Measurements from ENCODE around the gene SMIM23. TPM values are rescaled to one million over a fixed set of nuclear protein-coding genes. Genes with fewer than 3 reads are reported as not detected.

Gene SMIM23
- total RNA-seq, 4 donors from 2014 or later: not detected

- 36 to 43% methylated on average over 2 to 3 of the region's 3 CpGs for WGBS, 2 donors (ENCODE audit: low coverage in 1 of 2)
- H3K9me3 ChIP-seq: peaks cover 5% of the 10 kb centered on the region in 2 donors
- H3K36me3 ChIP-seq: no peaks in the 10 kb centered on the region
- TF ChIP-seq EP300 (IDR thresholded peaks at IDR 0.05; ENCODE audit: low read depth) (no peak), CTCF (IDR thresholded peaks at IDR 0.05) (no peak), POLR2AphosphoS5 (IDR thresholded peaks at IDR 0.05) (no peak), POLR2A (IDR thresholded peaks at IDR 0.05) (no peak)
- in situ Hi-C loops (cut with MboI; ENCODE audit: low pct_ligation_motif_present in 1 of 4, low pct_unique_long_range_greater_than_20kb in 1 of 4, low sequenced_read_pairs in 3 of 4): no loop called here
- H3K27ac ChIP-seq: no peak overlapping the region
- no peak for DNase-seq
- no peaks in the 10 kb centered on the region for H3K27me3 ChIP-seq
- H3K4me1 ChIP-seq: no peaks in the 10 kb centered on the region
- no peak overlapping the region for H3K4me3 ChIP-seq
- intact Hi-C loops (cut with DNase I; ENCODE audit: low total_unique reads): no loop called here
Observed at GRCh38 chr5:171771856-171772255, 13.8 kb upstream of the SMIM23 start.

DNA sequence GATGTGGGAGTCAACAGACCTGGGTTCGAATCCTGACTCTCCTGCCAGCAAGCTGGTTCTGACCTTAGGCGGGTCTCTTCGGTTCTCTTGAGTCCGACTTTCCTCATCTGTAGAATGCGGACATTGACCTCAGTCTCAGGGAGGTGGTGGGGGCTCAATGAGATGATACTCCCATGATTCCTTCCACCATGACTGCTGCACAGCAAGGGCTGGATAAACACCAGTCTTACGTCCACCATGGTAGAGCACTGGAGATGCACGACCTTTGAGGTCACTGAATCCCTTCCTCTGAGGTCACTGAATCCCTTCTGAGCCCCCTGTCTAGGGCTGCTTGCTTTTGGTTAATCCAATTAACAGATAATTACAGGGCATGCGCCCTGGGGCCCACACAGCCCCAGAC lies 12.5 kb upstream of the SMIM23 start:
- in situ Hi-C loops (cut with MboI; ENCODE audit: low pct_ligation_motif_present in 1 of 4, low pct_unique_long_range_greater_than_20kb in 1 of 4, low sequenced_read_pairs in 3 of 4) (no loop called here), intact Hi-C loops (cut with DNase I; ENCODE audit: low total_unique reads) (no loop called here)
- no peak overlapping the region for H3K4me3 ChIP-seq
- H3K27ac ChIP-seq: no peak overlapping the region
- DNase-seq: no peak
- no peak for TF ChIP-seq POLR2A (IDR thresholded peaks at IDR 0.05)
- TF ChIP-seq POLR2AphosphoS5 (IDR thresholded peaks at IDR 0.05): no peak
- no peak for TF ChIP-seq EP300 (IDR thresholded peaks at IDR 0.05; ENCODE audit: low read depth)
- TF ChIP-seq CTCF (IDR thresholded peaks at IDR 0.05): no peak
- H3K27me3 ChIP-seq: no peaks in the 10 kb centered on the region
- no peaks in the 10 kb centered on the region for H3K36me3 ChIP-seq
- H3K9me3 ChIP-seq: no peaks in the 10 kb centered on the region
- H3K4me1 ChIP-seq: no peaks in the 10 kb centered on the region
- 89 to 100% methylated on average over 1 to 8 of the region's 8 CpGs for WGBS, 2 donors (ENCODE audit: low coverage in 1 of 2)

GRCh38 chr5:171774418-171774817 lies 11.2 kb upstream of the SMIM23 start:
- no peaks in the 10 kb centered on the region for H3K27me3 ChIP-seq
- H3K27ac ChIP-seq: no peak overlapping the region
- H3K4me1 ChIP-seq: no peaks in the 10 kb centered on the region
- H3K4me3 ChIP-seq: no peak overlapping the region
- in situ Hi-C loops (cut with MboI; ENCODE audit: low pct_ligation_motif_present in 1 of 4, low pct_unique_long_range_greater_than_20kb in 1 of 4, low sequenced_read_pairs in 3 of 4): no loop called here
- no peak for DNase-seq
- WGBS, 2 donors (ENCODE audit: low coverage in 1 of 2): 74 to 100% methylated on average over 2 to 9 of the region's 9 CpGs
- intact Hi-C loops (cut with DNase I; ENCODE audit: low total_unique reads): no loop called here
- H3K36me3 ChIP-seq: no peaks in the 10 kb centered on the region
- H3K9me3 ChIP-seq: no peaks in the 10 kb centered on the region
- TF ChIP-seq POLR2A (IDR thresholded peaks at IDR 0.05) (no peak), EP300 (IDR thresholded peaks at IDR 0.05; ENCODE audit: low read depth) (no peak), CTCF (IDR thresholded peaks at IDR 0.05) (no peak), POLR2AphosphoS5 (IDR thresholded peaks at IDR 0.05) (no peak)

DNA sequence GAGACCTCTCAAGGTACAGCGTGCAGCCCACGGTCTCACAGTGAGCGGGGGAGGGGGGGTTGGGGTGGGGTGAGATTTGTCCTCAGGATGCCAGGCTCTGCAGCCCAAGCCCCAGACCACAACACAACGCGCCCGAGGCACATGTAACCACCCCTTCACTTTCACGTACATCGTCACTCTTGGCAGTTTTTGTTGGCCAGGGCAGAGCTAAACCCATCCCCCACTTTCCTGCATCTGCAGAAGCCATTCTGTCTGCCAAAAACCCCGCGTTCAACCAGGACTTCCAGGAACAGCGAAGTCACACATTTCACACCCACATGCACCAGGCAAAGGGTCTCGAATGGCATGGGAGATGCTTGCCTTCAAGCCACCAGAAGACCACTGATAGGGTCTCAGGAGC lies 9.4 kb upstream of the SMIM23 start:
- intact Hi-C loops (cut with DNase I; ENCODE audit: low total_unique reads): no loop called here
- in situ Hi-C loops (cut with MboI; ENCODE audit: low pct_ligation_motif_present in 1 of 4, low pct_unique_long_range_greater_than_20kb in 1 of 4, low sequenced_read_pairs in 3 of 4): no loop called here
- no peaks in the 10 kb centered on the region for H3K27me3 ChIP-seq
- H3K27ac ChIP-seq: no peak overlapping the region
- H3K4me3 ChIP-seq: no peak overlapping the region
- DNase-seq: no peak
- H3K36me3 ChIP-seq: no peaks in the 10 kb centered on the region
- H3K9me3 ChIP-seq: no peaks in the 10 kb centered on the region
- TF ChIP-seq EP300 (IDR thresholded peaks at IDR 0.05; ENCODE audit: low read depth): no peak
- no peak for TF ChIP-seq POLR2A (IDR thresholded peaks at IDR 0.05)
- no peak for TF ChIP-seq CTCF (IDR thresholded peaks at IDR 0.05)
- TF ChIP-seq POLR2AphosphoS5 (IDR thresholded peaks at IDR 0.05): no peak
- H3K4me1 ChIP-seq: no peaks in the 10 kb centered on the region
- 65% methylated on average over 12 of the region's 12 CpGs; no CpG with 5 or more reads in 1 of the 2 donors for WGBS, 2 donors (ENCODE audit: low coverage in 1 of 2)
